Keratinocyte (primary cell): ENCODE measurements around the gene IGF2BP2. TPM values are rescaled to one million over a fixed set of nuclear protein-coding genes. Genes with fewer than 3 reads are reported as not detected.
A peak's percentile ranks its signal among the peaks of the same experiment; 100 is the strongest.
"Not testable (repeated sequence)": the region's sequence is repeated elsewhere in the genome, so short reads cannot be mapped to it uniquely, and the experiment has no call there.

ENCODE experiments used
- DNase-seq: peaks from one replicate; pipeline ENCODE4 v3.0.0-alpha.2; 2011; ENCODE audit warnings: low read depth, missing footprints, low spot score
- FAIRE-seq: peaks from 2 replicates; lab custom pipeline; 2011; peaks lifted over from hg19 to GRCh38; lab: Jason Lieb, UNC
- H2AFZ ChIP-seq: 2 replicates; pipeline ENCODE4 v1.6.0; 2012; ENCODE audit warnings: low read length, control low read depth, inconsistent platforms; ENCODE audit not compliant: control insufficient read depth
- H3K27ac ChIP-seq: 2 replicates; pipeline ENCODE4 v1.5.1; 2011; ENCODE audit warnings: low read length; ENCODE audit not compliant: control insufficient read depth, insufficient read depth
- H3K27me3 ChIP-seq: 3 replicates; pipeline ENCODE4 v1.6.0; 2011; ENCODE audit warnings: low read length; ENCODE audit not compliant: control insufficient read depth, insufficient read depth; ENCODE audit errors: extremely low read depth
- H3K36me3 ChIP-seq, 2 experiments: 2 replicates in 1 of 2; 3 replicates in 1 of 2; pipeline ENCODE4 v1.5.1; 2011; ENCODE audit warnings: low read length in 2 of 2, mild to moderate bottlenecking in 1 of 2; ENCODE audit not compliant: control insufficient read depth in 2 of 2, insufficient read depth in 2 of 2; ENCODE audit errors: extremely low read depth in 1 of 2
- H3K4me1 ChIP-seq: 3 replicates; pipeline ENCODE4 v1.5.1; 2011; ENCODE audit warnings: low read length; ENCODE audit not compliant: control insufficient read depth, insufficient read depth; ENCODE audit errors: extremely low read depth
- H3K4me2 ChIP-seq: 3 replicates; pipeline ENCODE4 v1.6.0; 2011; ENCODE audit warnings: low read depth, low read length; ENCODE audit not compliant: control insufficient read depth, insufficient read depth; ENCODE audit errors: extremely low read depth
- H3K4me3 ChIP-seq, 3 experiments: fragments of 200-600 bp in 1 of 3; sonication (generic) in 1 of 3; 2 replicates in 2 of 3; 3 replicates in 1 of 3; pipeline ENCODE4 v1.5.1; 2011 to 2016; ENCODE audit warnings: low read length in 3 of 3, mild to moderate bottlenecking in 3 of 3, control low read depth in 2 of 3, inconsistent platforms in 1 of 3, low read depth in 1 of 3, mixed read lengths in 1 of 3, mixed run types in 1 of 3, moderate library complexity in 1 of 3; ENCODE audit not compliant: control insufficient read depth in 2 of 3, insufficient read depth in 2 of 3; ENCODE audit errors: extremely low read depth in 1 of 3
- H3K79me2 ChIP-seq: 2 replicates; pipeline ENCODE4 v1.6.0; 2012; ENCODE audit warnings: low read length; ENCODE audit not compliant: control insufficient read depth, insufficient read depth
- H3K9ac ChIP-seq: 3 replicates; pipeline ENCODE4 v1.6.0; 2011; ENCODE audit warnings: low read length; ENCODE audit not compliant: control insufficient read depth, insufficient read depth; ENCODE audit errors: extremely low read depth
- H3K9me1 ChIP-seq: 3 replicates; pipeline ENCODE4 v1.6.0; 2011; ENCODE audit warnings: low read length; ENCODE audit not compliant: control insufficient read depth, insufficient read depth; ENCODE audit errors: extremely low read depth
- H3K9me3 ChIP-seq: 2 replicates; pipeline ENCODE4 v1.5.1; 2012; ENCODE audit warnings: low read depth, low read length; ENCODE audit not compliant: control insufficient read depth
- H4K20me1 ChIP-seq: 3 replicates; pipeline ENCODE4 v1.6.0; 2011; ENCODE audit warnings: low read length; ENCODE audit not compliant: control insufficient read depth, insufficient read depth; ENCODE audit errors: extremely low read depth
- EZH2 ChIP-seq: IDR thresholded peaks from one replicate; pipeline ENCODE4 v1.6.1; 2012; ENCODE audit warnings: inconsistent platforms, mild to moderate bottlenecking, low read length, moderate library complexity
- dilution Hi-C: fragments of 300-500 bp; cut with MboI; formaldehyde crosslinking; loops from one replicate; pipeline ENCODE4 v1.7.0; 2020; ENCODE audit warnings: low sequenced_read_pairs; ENCODE audit not compliant: extremely low pct_ligation_motif_present
- polyA plus RNA-seq, 5 experiments: library from polyadenylated mRNA; depleted of rRNA in 3 of 5; stranded (reverse) in 3 of 5; stranded (forward) in 1 of 5; unstranded in 1 of 5; fragments of >200 nt; gene quantifications; 1 replicate in 1 of 5; 2 replicates in 3 of 5; 3 replicates in 1 of 5; pipeline versions ENCODE4 v1.2.1 to v1.2.3, GENCODE V29; 2011 to 2012; ENCODE audit warnings: missing spikeins in 2 of 5, low read depth in 1 of 5, low replicate concordance in 1 of 5
- TF ChIP-seq, protein P1 (sequence below), 3 experiments: IDR thresholded peaks in 1 of 3; conservative IDR thresholded peaks in 1 of 3; optimal IDR thresholded peaks in 1 of 3; 2 replicates in 2 of 3; 3 replicates in 1 of 3; pipeline versions ENCODE3 to v1.5.1; 2011; ENCODE audit warnings: low read length in 3 of 3, mild to moderate bottlenecking in 3 of 3, moderate library complexity in 2 of 3, control low read depth in 1 of 3, inconsistent platforms in 1 of 3; ENCODE audit not compliant: insufficient read depth in 2 of 3; ENCODE audit errors: extremely low read depth in 1 of 3

The IGF2BP2 gene
- polyA plus RNA-seq, 1 donor (not counting 4 experiments of a cell fraction or from before 2014, with no cell fraction given) = 21.2 TPM

DNA sequence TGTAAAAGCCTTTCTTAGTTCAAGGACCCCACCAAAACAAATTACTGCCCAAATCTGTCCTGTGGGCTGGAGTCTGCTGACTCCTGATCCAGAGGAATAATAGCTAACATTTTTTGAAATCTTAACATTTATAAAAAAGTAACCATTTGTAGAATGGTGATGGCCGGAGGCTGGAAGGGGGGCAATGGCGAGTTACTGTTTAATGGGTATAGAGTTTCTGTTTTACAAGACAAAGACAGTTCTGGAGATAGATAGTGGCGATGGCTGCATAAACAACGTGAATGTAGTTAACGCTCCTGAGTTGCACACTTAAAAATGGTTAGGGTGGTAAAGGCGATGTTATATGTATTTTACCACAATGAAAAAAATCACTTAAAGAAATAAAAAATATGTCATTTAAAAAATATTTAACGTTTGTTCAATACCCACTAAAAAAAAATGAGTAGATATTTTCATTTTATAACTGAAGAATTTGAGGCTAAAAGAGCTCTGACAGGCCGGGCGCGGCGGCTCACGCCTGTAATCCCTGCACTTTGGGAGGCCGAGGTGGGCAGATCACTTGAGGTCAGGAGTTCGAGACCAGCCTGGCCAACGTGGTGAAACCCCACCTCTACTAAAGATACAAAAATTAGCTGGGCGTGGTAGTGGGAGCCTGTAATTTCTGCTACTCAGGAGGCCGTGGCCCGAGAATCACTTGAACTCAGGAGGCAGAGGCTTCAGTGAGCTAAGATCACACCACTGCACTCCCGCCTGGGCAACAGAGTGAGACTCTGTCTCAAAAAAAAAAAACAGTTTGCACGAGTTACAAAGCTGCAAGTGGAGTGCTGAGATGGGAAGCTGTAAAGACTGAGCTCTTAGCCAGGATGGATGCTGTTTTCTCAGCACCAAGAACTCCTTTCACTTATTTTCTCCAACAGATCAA, 37.6 kb downstream of the IGF2BP2 start:
- Histone ChIP-seq H3K9me1 (peaks cover 14% of the 10 kb centered on the region), H2AFZ (no peak overlapping the region), H3K4me3 (no peak overlapping the region), H3K79me2 (peaks cover 99% of the 10 kb centered on the region), H3K27ac (no peak overlapping the region), H3K9me3 (no peaks in the 10 kb centered on the region), H3K4me2 (no peak overlapping the region), H3K27me3 (no peaks in the 10 kb centered on the region), H3K9ac (no peak overlapping the region), H4K20me1 (peaks cover 33% of the 10 kb centered on the region), H3K4me1 (peaks cover 31% of the 10 kb centered on the region), H3K36me3 (peaks cover 8 to 13% of the 10 kb centered on the region in 2 experiments)
- dilution Hi-C loops = no loop called here
- no peak for DNase-seq
- FAIRE-seq = no peak
- TF ChIP-seq, protein P1, sequence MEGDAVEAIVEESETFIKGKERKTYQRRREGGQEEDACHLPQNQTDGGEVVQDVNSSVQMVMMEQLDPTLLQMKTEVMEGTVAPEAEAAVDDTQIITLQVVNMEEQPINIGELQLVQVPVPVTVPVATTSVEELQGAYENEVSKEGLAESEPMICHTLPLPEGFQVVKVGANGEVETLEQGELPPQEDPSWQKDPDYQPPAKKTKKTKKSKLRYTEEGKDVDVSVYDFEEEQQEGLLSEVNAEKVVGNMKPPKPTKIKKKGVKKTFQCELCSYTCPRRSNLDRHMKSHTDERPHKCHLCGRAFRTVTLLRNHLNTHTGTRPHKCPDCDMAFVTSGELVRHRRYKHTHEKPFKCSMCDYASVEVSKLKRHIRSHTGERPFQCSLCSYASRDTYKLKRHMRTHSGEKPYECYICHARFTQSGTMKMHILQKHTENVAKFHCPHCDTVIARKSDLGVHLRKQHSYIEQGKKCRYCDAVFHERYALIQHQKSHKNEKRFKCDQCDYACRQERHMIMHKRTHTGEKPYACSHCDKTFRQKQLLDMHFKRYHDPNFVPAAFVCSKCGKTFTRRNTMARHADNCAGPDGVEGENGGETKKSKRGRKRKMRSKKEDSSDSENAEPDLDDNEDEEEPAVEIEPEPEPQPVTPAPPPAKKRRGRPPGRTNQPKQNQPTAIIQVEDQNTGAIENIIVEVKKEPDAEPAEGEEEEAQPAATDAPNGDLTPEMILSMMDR (optimal IDR thresholded peaks at IDR 0.05 in 1 of 3, IDR thresholded peaks at IDR 0.05 in 1 of 3, conservative IDR thresholded peaks at IDR 0.05 in 1 of 3; ENCODE audit: extremely low read depth in 1 of 3, insufficient read depth in 2 of 3, low read length in 3 of 3) = no peak
- no peak for TF ChIP-seq EZH2

DNA sequence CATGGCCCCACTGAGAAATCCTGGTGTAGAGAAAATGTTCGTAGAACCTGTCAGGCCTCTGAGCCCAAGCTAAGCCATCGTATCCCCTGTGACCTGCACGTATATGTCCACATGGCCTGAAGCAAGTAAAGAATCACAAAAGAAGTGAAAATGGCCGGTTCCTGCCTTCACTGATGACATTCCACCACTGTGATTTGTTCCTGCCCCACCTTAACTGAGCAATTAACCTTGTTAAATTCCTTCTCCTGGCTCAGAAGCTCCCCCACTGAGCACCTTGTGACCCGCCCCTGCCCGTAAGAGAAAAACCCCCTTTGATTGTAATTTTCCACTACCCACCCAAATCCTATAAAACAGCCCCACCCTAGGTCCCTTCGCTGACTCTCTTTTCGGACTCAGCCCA, 38.6 kb downstream of the IGF2BP2 start:
- H3K4me2 ChIP-seq, H3K27me3 ChIP-seq, H3K9me3 ChIP-seq, H2AFZ ChIP-seq, H3K9ac ChIP-seq, DNase-seq, FAIRE-seq, dilution Hi-C loops, H3K9me1 ChIP-seq, H3K4me3 ChIP-seq: not testable (repeated sequence)
- peaks cover 28% of the 10 kb centered on the region for H4K20me1 ChIP-seq
- H3K79me2 ChIP-seq = peaks cover 97% of the 10 kb centered on the region
- H3K4me1 ChIP-seq = peaks cover 29% of the 10 kb centered on the region
- H3K27ac ChIP-seq = peak overlapping the region; percentile 7
- peaks cover 7 to 11% of the 10 kb centered on the region in 2 experiments for H3K36me3 ChIP-seq
